Neural cell (in vitro differentiated cells): ENCODE results near the gene IRX4. TPM values are rescaled to one million over a fixed set of nuclear protein-coding genes. Genes with fewer than 3 reads are reported as not detected.

ENCODE experiments used
- H2AFZ ChIP-seq: fragments of 200-600, 300-800 bp; sonication (generic), shearing (Covaris generic); 2 replicates; pipeline ENCODE4 v1.6.0; 2014; ENCODE audit warnings: low read depth, mild to moderate bottlenecking, antibody characterized with exemption, low read length, moderate library complexity
- H3F3A ChIP-seq: fragments of 200-600 bp; shearing (Covaris generic); 2 replicates; pipeline ENCODE4 v1.6.1; 2016; ENCODE audit warnings: mild to moderate bottlenecking, moderate library complexity, mixed read lengths, antibody characterized with exemption, low read length; ENCODE audit not compliant: insufficient read depth, poor library complexity, severe bottlenecking
- H3K27ac ChIP-seq: fragments of 200-600, 300-800 bp; sonication (generic), shearing (Covaris generic); 2 replicates; pipeline ENCODE4 v1.5.1; 2014; ENCODE audit warnings: mild to moderate bottlenecking, low read length, moderate library complexity
- H3K27me3 ChIP-seq: fragments of 300-800, 200-600 bp; sonication (generic), shearing (Covaris generic); 2 replicates; pipeline ENCODE4 v1.6.0; 2014; ENCODE audit warnings: mild to moderate bottlenecking, low read depth, low read length, moderate library complexity; ENCODE audit not compliant: insufficient read depth
- H3K36me3 ChIP-seq: fragments of 300-800, 200-600 bp; sonication (generic), shearing (Covaris generic); 2 replicates; pipeline ENCODE4 v1.5.1; 2014; ENCODE audit warnings: mild to moderate bottlenecking, antibody characterized with exemption, low read length, moderate library complexity; ENCODE audit not compliant: insufficient read depth
- H3K4me2 ChIP-seq: fragments of 300-800, 200-600 bp; sonication (generic), shearing (Covaris generic); 2 replicates; pipeline ENCODE4 v1.6.0; 2014; ENCODE audit warnings: mild to moderate bottlenecking, low read length
- H3K4me3 ChIP-seq: fragments of 300-800, 200-600 bp; sonication (generic), shearing (Covaris generic); 2 replicates; pipeline ENCODE4 v1.5.1; 2014; ENCODE audit warnings: mild to moderate bottlenecking, low read length, moderate library complexity
- H3K79me2 ChIP-seq: fragments of 200-600 bp; shearing (Covaris generic); replicated peaks from 2 replicates; pipeline ENCODE4 v1.6.0; 2014; ENCODE audit warnings: mild to moderate bottlenecking, low read length, moderate library complexity; ENCODE audit not compliant: insufficient read depth
- H3K9ac ChIP-seq: fragments of 300-800, 200-600 bp; sonication (generic), shearing (Covaris generic); 2 replicates; pipeline ENCODE4 v1.6.1; 2016; ENCODE audit warnings: mild to moderate bottlenecking, low read length, mixed read lengths
- H3K9me2 ChIP-seq: fragments of 200-600 bp; shearing (Covaris generic); 2 replicates; pipeline ENCODE4 v1.6.1; 2016; ENCODE audit warnings: mild to moderate bottlenecking, low read length, mixed read lengths; ENCODE audit not compliant: insufficient read depth
- H3K9me3 ChIP-seq: fragments of 200-600, 300-800 bp; sonication (generic), shearing (Covaris generic); 2 replicates; pipeline ENCODE4 v1.6.1; 2016; ENCODE audit warnings: mild to moderate bottlenecking, mixed run types, low read length, moderate library complexity, mixed read lengths
- H4K20me1 ChIP-seq: fragments of 200-600 bp; shearing (Covaris generic); 2 replicates; pipeline ENCODE4 v1.6.1; 2016; ENCODE audit warnings: mild to moderate bottlenecking, mixed run types; ENCODE audit not compliant: insufficient read depth
- EZH2 ChIP-seq: fragments of 200-600, 300-800 bp; shearing (Covaris generic), sonication (generic); IDR thresholded peaks from 2 replicates; pipeline ENCODE4 v1.6.1; 2014; ENCODE audit warnings: antibody characterized with exemption, low read length, borderline replicate concordance, mild to moderate bottlenecking; ENCODE audit not compliant: insufficient read depth, poor library complexity, severe bottlenecking
- MXI1 ChIP-seq: fragments of 450-650 bp; conservative IDR thresholded peaks from 2 replicates; pipeline ENCODE4 v1.6.1; 2014; ENCODE audit warnings: antibody characterized with exemption, mild to moderate bottlenecking; ENCODE audit not compliant: poor library complexity, severe bottlenecking
- POLR2AphosphoS5 ChIP-seq: IDR thresholded peaks from 2 replicates; pipeline ENCODE4 v1.6.1; 2012
- RAD21 ChIP-seq: fragments of 450-650 bp; conservative IDR thresholded peaks from 2 replicates; pipeline ENCODE4 v1.6.1; 2014; ENCODE audit warnings: antibody characterized with exemption, mild to moderate bottlenecking, moderate library complexity
- TAF1 ChIP-seq: IDR thresholded peaks from 2 replicates; pipeline ENCODE4 v1.6.1; 2012; ENCODE audit warnings: low read depth
- polyA plus RNA-seq: library from polyadenylated mRNA; depleted of rRNA; stranded (reverse); fragments of >200 nt; gene quantifications from 2 replicates; pipeline ENCODE4 v1.2.3, GENCODE V29; 2014
- TF ChIP-seq, protein P1 (sequence below): fragments of 450-650 bp; IDR thresholded peaks from 2 replicates; pipeline ENCODE4 v1.5.1; 2014; ENCODE audit warnings: antibody characterized with exemption, mild to moderate bottlenecking, moderate library complexity; ENCODE audit not compliant: poor library complexity, severe bottlenecking
- TF ChIP-seq, protein P2 (sequence below): IDR thresholded peaks from 2 replicates; pipeline ENCODE4 v1.6.1; 2012; ENCODE audit warnings: borderline replicate concordance

IRX4 gene
- polyA plus RNA-seq, 1 donor from 2014 or later: not detected

DNA sequence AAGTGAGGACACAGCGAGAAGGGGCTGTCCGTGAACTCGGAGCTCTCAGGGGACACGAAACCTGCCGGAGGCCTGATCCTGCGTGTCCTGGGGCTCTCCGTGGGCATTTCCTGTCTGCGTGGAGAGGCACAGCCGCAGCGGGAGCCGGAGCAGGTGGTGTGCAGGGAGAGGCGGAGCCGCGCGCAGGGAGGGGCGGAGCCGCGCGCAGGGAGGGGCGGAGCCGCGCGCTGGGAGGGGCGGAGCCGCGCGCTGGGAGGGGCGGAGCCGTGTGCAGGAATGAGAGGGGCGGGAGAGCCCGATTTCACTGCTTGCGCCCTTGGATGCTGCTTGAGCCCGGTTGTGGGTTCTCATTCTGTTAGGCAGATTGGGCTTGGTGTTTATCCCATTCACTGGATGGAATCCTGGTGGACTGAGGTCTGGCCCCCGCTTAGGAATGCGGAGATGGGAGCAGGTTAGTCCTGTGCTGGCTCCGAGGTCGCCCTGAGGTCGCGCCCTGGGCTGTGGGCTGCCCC lies 54.8 kb downstream of the IRX4 start:
- Histone ChIP-seq H3K27ac (no peak overlapping the region), H3K9me2 (no peaks in the 10 kb centered on the region), H3K36me3 (no peaks in the 10 kb centered on the region), H3K27me3 (no peaks in the 10 kb centered on the region), H3K4me2 (no peak overlapping the region), H3K9ac (no peak overlapping the region), H2AFZ (no peak overlapping the region), H3K4me3 (no peak overlapping the region), H3K9me3 (no peaks in the 10 kb centered on the region), H3F3A (no peaks in the 10 kb centered on the region), H3K79me2 (no peaks in the 10 kb centered on the region), H4K20me1 (no peaks in the 10 kb centered on the region)
- TF ChIP-seq, protein P1, sequence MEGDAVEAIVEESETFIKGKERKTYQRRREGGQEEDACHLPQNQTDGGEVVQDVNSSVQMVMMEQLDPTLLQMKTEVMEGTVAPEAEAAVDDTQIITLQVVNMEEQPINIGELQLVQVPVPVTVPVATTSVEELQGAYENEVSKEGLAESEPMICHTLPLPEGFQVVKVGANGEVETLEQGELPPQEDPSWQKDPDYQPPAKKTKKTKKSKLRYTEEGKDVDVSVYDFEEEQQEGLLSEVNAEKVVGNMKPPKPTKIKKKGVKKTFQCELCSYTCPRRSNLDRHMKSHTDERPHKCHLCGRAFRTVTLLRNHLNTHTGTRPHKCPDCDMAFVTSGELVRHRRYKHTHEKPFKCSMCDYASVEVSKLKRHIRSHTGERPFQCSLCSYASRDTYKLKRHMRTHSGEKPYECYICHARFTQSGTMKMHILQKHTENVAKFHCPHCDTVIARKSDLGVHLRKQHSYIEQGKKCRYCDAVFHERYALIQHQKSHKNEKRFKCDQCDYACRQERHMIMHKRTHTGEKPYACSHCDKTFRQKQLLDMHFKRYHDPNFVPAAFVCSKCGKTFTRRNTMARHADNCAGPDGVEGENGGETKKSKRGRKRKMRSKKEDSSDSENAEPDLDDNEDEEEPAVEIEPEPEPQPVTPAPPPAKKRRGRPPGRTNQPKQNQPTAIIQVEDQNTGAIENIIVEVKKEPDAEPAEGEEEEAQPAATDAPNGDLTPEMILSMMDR: no peak
- TF ChIP-seq MXI1: no peak
- TF ChIP-seq, protein P2, sequence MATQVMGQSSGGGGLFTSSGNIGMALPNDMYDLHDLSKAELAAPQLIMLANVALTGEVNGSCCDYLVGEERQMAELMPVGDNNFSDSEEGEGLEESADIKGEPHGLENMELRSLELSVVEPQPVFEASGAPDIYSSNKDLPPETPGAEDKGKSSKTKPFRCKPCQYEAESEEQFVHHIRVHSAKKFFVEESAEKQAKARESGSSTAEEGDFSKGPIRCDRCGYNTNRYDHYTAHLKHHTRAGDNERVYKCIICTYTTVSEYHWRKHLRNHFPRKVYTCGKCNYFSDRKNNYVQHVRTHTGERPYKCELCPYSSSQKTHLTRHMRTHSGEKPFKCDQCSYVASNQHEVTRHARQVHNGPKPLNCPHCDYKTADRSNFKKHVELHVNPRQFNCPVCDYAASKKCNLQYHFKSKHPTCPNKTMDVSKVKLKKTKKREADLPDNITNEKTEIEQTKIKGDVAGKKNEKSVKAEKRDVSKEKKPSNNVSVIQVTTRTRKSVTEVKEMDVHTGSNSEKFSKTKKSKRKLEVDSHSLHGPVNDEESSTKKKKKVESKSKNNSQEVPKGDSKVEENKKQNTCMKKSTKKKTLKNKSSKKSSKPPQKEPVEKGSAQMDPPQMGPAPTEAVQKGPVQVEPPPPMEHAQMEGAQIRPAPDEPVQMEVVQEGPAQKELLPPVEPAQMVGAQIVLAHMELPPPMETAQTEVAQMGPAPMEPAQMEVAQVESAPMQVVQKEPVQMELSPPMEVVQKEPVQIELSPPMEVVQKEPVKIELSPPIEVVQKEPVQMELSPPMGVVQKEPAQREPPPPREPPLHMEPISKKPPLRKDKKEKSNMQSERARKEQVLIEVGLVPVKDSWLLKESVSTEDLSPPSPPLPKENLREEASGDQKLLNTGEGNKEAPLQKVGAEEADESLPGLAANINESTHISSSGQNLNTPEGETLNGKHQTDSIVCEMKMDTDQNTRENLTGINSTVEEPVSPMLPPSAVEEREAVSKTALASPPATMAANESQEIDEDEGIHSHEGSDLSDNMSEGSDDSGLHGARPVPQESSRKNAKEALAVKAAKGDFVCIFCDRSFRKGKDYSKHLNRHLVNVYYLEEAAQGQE: no peak
- no peak for TF ChIP-seq EZH2
- no peak for TF ChIP-seq TAF1
- no peak for TF ChIP-seq RAD21
- TF ChIP-seq POLR2AphosphoS5: no peak

Other genes with a start within 250 kb of the IRX4 start
- gene MRPL36, start 83.1 kb downstream of the IRX4 start, polyA plus RNA-seq: 51.9 and 62.6 TPM in 2 replicates
- 72.0 and 73.5 TPM in 2 replicates for gene NDUFS6, start 81.5 kb downstream of the IRX4 start, polyA plus RNA-seq